Coronary artery (tissue), 2 donors: ENCODE results near the gene DAPP1.

Experiments
- DNase-seq: peaks from one replicate; pipeline ENCODE4 v3.0.0-alpha.2; 2017; ENCODE audit warnings: low spot score
- H3K27ac ChIP-seq, 2 donors: fragments of 200-600 bp; sonication (generic); one replicate each; pipeline ENCODE4 v1.5.1; 2016 to 2019
- H3K4me3 ChIP-seq: fragments of 200-600 bp; sonication (generic); 2 replicates; pipeline ENCODE4 v1.5.1; 2016; ENCODE audit warnings: mild to moderate bottlenecking, moderate library complexity
- CTCF ChIP-seq: fragments of 200-600 bp; sonication (generic); IDR thresholded peaks from one replicate; pipeline ENCODE4 v1.5.1; 2019; ENCODE audit warnings: antibody characterized with exemption

Gene DAPP1

GRCh38 chr4:99853190-99853589 is 36.6 kb downstream of the DAPP1 start:
- no peak for TF ChIP-seq CTCF
- DNase-seq: no peak
- H3K4me3 ChIP-seq: no peak overlapping the region
- H3K27ac ChIP-seq: no peak overlapping the region

DNA sequence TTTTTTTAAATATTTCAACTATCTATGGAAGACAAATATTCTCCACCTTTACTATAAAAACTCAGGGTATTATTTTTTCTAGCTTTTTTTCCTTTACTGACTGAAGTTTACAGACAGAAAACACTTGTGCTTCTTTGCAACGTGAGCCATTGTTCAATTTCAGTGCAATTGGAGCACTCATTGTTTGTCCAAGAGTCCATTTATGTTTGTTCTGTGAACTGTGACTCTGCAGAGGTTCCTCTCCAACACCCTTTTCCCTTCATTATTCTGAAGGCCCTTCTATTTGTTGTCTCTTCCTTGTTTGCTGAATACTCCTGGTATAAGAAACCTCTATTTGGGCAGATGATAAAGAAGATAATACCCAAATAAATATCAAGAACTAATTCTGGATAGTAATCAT is 37.4 kb downstream of the DAPP1 start:
- Histone ChIP-seq H3K27ac (no peak overlapping the region), H3K4me3 (no peak overlapping the region)
- DNase-seq: no peak
- TF ChIP-seq CTCF: no peak

- no peak for DNase-seq
- H3K27ac ChIP-seq: no peak overlapping the region
- TF ChIP-seq CTCF: no peak
- no peak overlapping the region for H3K4me3 ChIP-seq
These were observed 39.1 kb downstream of the DAPP1 start for GRCh38 chr4:99855678-99856077.

- no peak for DNase-seq
- Histone ChIP-seq H3K27ac (peak overlapping the region in 1 of 2 donors; percentile 52), H3K4me3 (no peak overlapping the region)
- TF ChIP-seq CTCF: no peak
These were observed 39.5 kb downstream of the DAPP1 start for GRCh38 chr4:99856166-99856565.

- DNase-seq: no peak
- H3K4me3 ChIP-seq: no peak overlapping the region
- no peak for TF ChIP-seq CTCF
- H3K27ac ChIP-seq: peak overlapping the region in 1 of 2 donors; percentile 52
These were observed 40.7 kb downstream of the DAPP1 start for GRCh38 chr4:99857307-99857706.

DNA sequence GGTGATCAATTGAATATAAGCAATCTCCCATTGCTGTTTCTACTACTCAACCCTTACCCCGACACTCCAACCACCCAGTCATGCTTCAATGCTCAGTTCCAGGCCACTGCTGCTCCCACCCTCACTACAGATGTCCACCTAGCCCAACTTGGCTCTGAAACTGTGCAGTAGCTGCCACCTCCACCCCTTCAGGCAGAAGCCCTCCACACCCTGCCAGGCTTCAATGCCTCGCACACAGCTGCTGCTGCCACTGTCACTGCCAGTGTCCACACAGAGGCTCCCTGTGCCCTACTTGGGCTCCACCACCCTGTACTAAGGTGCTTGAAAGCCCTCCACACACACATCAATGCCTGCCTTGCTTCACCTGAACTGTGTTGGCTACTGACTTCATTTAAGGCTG is 43.0 kb downstream of the DAPP1 start:
- H3K27ac ChIP-seq: no peak overlapping the region

DNA sequence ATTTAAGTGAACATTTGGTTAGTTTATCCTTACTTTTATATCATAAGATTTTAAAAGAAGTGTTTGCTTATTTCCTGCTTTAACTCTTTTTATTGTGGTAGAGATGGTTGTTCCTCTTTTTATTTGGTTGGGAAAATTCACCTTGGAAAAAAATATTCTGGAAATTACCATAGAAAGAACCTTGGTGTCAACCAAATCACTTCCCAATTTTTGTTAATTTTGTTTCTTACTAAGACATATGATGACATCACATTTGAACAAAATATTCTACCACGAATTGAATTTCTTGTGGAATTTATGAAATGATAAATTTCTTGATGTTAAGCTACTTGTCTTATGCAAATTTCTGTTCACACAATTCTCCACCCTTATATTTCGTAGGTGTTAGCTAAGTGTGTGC is 43.9 kb downstream of the DAPP1 start:
- DNase-seq: no peak
- Histone ChIP-seq H3K4me3 (no peak overlapping the region), H3K27ac (no peak overlapping the region)
- TF ChIP-seq CTCF: no peak

More for the DNA sequence above, 43.0 kb downstream of the DAPP1 start:
- H3K4me3 ChIP-seq: no peak overlapping the region
- DNase-seq: no peak
- no peak for TF ChIP-seq CTCF
